ENCODE measurements around the gene DIRAS1.

DNA sequence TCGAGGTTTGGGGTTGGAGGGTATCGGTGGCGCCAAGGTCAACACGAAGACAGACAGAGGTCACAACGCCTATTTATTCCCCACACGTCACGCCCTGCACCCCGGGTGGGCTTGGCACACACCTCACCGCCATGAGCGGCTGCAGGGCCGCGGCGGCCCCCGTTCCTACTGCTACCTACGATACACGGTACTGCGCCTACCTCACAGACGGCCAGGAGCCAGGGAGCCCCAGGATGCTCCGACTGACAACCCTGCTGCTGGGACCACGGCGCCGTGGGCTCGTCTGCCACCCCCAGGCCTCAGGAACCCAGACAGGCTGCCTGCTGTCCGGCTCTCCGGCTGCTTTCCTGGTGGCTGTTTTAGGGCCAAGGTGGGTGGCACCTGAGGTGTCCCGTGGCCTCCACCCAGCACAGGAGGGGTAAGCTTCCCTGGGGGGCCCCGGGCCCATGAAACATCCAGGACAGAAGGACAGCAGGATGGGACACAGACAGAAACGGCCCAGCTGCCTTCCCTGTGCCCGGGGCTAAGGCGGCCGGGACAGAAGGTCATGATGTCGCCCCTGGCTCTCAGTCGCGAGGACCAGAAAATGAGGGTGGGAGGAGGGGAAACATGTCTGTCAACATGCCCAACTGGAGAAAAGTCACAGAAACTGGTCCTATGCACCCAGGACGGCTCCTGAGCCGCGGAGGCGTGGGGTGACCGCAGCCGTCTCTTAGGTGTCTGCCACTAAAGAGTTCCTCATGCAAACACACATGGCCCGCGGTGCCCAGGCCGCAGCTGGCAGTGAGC lies 33.7 kb upstream of the DIRAS1 start:
- TF ChIP-seq, protein P1, sequence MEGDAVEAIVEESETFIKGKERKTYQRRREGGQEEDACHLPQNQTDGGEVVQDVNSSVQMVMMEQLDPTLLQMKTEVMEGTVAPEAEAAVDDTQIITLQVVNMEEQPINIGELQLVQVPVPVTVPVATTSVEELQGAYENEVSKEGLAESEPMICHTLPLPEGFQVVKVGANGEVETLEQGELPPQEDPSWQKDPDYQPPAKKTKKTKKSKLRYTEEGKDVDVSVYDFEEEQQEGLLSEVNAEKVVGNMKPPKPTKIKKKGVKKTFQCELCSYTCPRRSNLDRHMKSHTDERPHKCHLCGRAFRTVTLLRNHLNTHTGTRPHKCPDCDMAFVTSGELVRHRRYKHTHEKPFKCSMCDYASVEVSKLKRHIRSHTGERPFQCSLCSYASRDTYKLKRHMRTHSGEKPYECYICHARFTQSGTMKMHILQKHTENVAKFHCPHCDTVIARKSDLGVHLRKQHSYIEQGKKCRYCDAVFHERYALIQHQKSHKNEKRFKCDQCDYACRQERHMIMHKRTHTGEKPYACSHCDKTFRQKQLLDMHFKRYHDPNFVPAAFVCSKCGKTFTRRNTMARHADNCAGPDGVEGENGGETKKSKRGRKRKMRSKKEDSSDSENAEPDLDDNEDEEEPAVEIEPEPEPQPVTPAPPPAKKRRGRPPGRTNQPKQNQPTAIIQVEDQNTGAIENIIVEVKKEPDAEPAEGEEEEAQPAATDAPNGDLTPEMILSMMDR (conservative IDR thresholded peaks at IDR 0.05; ENCODE audit: low read depth, low read length), result no peak
- TF ChIP-seq POLR2A (IDR thresholded peaks at IDR 0.05; ENCODE audit: low read depth, low read length) (no peak), RCOR1 (IDR thresholded peaks at IDR 0.05; ENCODE audit: insufficient replicate concordance, low read length) (no peak), BHLHE40 (IDR thresholded peaks at IDR 0.05; ENCODE audit: low read depth, low read length) (no peak)
- TF ChIP-seq, protein P2, sequence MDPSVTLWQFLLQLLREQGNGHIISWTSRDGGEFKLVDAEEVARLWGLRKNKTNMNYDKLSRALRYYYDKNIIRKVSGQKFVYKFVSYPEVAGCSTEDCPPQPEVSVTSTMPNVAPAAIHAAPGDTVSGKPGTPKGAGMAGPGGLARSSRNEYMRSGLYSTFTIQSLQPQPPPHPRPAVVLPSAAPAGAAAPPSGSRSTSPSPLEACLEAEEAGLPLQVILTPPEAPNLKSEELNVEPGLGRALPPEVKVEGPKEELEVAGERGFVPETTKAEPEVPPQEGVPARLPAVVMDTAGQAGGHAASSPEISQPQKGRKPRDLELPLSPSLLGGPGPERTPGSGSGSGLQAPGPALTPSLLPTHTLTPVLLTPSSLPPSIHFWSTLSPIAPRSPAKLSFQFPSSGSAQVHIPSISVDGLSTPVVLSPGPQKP (IDR thresholded peaks at IDR 0.05; ENCODE audit: borderline replicate concordance, low read depth, low read length), result no peak
